NCI-H446 treated with DMSO at 0.1 percent for 48 hours (cell line): ENCODE measurements around the gene CDH23.
A peak's percentile ranks its signal among the peaks of the same experiment; 100 is the strongest.

ENCODE experiments used
- DNase-seq: peaks from one replicate; lab custom pipeline; 2025; lab: John Stamatoyannopoulos, UW

The CDH23 gene

DNA sequence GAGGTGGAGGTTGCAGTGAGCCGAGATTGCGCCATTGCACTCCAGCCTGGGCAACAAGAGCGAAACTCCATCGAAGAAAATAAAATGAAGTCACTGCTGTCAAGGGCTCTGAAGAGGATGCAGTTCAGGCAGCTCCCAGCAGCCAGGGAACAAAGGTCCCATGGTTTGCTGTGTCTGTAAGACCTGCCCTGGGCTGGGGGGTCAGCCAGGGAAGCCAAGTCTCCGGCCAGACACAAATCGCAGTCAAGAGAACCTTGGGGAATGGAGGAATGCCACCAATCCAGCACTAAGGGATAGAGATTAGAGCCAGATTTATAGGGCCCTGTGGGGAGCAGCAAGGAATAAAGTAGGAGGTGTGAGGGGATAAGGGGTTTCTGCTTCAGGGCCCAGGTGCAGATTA is 405.5 kb downstream of the CDH23 start:
- DNase-seq, result no peak

DNA sequence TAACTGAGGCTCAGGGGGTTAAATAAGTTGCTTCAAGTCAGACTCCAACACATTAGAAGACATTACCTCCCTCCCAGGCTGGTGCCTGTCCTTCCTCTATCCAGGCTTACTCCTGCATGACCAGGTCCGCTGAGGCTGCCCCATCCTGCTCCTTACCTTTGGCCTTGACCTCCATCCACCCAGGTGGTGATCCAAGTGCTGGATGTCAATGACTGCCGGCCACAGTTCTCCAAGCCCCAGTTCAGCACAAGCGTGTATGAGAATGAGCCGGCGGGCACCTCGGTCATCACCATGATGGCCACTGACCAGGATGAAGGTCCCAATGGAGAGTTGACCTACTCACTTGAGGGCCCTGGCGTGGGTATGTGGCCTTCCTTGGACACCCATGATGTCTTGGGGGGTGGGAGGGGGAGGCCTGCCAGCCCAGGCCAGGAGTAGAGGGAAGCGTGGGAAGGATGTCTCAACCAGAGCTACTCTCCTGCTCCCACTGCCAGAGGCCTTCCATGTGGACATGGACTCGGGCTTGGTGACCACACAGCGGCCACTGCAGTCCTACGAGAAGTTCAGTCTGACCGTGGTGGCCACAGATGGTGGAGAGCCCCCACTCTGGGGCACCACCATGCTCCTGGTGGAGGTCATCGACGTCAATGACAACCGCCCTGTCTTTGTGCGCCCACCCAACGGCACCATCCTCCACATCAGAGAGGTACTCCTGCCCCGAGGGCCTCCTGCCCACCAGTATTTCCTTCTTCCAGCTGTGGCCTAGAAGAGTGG is 406.2 kb downstream of the CDH23 start:
- no peak for DNase-seq

DNA sequence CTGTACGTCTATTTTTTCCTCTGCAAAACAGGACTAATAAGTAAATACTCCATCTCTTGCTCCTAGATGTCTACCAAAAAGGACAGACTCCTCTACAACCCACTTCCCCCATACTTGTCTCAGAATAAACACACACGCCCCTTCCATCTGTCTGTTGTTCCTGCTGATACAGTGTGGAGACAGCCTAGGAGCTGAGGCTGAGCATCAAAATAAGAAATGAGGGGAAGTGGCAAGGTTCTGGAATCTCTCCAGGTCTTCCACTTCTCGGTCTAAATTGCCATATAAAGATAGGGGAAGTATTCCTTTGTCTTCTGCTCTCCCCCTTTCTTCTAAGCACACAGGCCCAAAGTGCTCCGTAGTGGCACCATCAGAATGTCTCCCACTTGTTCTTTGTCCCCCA is 407.4 kb downstream of the CDH23 start:
- DNase-seq, result peak; percentile 35

DNA sequence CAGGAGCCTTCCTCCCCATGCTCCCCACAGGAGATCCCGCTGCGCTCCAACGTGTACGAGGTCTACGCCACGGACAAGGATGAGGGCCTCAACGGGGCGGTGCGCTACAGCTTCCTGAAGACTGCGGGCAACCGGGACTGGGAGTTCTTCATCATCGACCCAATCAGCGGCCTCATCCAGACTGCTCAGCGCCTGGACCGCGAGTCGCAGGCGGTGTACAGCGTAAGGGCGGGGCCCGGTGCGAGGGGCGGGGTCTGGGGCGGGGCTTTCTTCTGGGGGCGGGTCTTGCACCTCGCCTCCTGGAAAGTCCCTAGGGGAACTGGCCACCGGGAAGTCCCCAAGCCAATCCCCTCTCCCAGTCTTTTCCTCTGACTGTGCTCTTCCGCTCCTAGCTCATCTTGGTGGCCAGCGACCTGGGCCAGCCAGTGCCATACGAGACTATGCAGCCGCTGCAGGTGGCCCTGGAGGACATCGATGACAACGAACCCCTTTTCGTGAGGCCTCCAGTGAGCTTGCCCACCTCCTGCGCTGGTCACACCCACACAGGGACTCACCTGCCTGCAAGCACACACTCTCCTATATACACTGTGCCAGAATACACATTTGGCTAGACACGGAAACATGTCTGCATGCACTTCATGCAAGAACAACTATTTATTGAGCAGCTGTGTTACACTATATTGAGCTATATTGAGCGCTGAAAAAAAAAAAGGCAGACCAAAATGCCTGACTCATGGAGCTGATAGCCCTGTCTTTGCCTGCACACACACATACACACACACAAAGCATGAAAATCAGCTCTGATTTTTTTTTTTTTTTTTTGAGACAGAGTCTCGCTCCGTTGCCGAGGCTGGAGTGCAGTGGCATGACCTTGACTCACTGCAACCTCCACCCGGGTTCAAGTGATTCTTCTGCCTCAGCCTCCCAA is 409.3 kb downstream of the CDH23 start:
- DNase-seq, result no peak

GRCh38 chr10:71806704-71807556 is 410.2 kb downstream of the CDH23 start:
- no peak for DNase-seq

- DNase-seq, result no peak
Observed at GRCh38 chr10:71807557-71808510, 411.1 kb downstream of the CDH23 start.

DNA sequence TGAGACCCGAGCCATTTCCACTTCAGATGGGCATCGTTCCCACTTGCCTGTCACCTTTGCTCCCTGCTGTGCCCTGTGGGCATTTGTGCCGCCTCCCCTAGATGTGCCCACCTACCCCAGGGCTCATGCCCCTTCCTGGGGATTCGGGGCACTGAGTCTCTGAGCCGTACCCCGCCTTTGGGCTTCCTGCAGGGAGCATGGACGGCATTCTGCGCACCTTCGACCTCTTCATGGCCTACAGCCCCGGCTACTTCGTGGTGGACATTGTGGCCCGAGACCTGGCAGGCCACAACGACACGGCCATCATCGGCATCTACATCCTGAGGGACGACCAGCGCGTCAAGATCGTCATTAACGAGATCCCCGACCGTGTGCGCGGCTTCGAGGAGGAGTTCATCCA is 412.9 kb downstream of the CDH23 start:
- DNase-seq, result no peak

DNA sequence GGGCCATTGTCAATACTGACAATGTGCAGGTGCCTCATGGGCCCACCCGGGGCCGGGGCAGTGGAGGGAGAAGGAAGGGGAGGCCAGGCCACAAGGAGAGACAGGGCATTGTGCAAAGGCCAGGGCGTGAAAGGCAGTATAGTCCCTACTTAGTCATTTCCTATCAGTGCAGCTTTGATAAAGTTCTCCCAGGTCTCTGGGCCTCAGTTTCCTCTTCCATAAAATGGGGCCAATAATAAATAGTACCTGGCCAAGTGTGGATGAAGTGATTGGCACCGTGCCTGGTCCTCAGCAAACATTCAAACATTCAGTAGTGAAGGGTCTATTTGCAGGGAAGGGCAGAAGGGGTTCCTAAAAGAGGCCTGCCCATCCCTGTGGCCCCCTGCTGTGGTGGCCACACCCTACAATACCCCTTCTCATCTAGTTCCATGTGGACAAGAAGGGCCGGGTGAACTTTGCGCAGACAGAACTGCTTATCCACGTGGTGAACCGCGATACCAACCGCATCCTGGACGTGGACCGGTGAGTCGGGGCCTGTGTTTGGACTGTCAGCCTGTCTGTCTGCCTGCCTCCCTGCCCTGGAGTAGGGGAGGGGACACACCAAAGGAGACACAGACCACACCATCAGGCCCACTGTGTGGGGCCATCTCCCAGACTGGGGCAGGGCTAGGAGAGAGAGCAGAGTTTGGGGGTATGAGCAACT is 413.5 kb downstream of the CDH23 start:
- DNase-seq, result no peak

GRCh38 chr10:71811351-71811750 is 414.6 kb downstream of the CDH23 start:
- DNase-seq, result no peak

GRCh38 chr10:71812016-71812912 is 415.5 kb downstream of the CDH23 start:
- DNase-seq, result no peak

- DNase-seq, result no peak
Observed at GRCh38 chr10:71812913-71813590, 416.3 kb downstream of the CDH23 start.

DNA sequence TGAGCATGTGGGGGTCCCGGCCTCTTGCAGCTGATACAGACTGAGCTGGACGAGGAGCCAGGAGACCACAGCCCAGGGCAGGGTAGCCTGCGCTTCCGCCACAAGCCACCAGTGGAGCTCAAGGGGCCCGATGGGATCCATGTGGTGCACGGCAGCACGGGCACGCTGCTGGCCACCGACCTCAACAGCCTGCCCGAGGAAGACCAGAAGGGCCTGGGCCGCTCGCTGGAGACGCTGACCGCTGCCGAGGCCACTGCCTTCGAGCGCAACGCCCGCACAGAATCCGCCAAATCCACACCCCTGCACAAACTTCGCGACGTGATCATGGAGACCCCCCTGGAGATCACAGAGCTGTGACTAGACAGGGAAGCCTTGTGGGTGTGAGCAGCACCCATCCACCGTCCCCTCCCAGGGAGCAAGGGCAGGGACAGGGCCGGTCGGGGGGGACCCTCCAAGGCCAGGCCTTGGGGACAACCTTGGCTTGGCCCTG is 418.2 kb downstream of the CDH23 start:
- no peak for DNase-seq

DNA sequence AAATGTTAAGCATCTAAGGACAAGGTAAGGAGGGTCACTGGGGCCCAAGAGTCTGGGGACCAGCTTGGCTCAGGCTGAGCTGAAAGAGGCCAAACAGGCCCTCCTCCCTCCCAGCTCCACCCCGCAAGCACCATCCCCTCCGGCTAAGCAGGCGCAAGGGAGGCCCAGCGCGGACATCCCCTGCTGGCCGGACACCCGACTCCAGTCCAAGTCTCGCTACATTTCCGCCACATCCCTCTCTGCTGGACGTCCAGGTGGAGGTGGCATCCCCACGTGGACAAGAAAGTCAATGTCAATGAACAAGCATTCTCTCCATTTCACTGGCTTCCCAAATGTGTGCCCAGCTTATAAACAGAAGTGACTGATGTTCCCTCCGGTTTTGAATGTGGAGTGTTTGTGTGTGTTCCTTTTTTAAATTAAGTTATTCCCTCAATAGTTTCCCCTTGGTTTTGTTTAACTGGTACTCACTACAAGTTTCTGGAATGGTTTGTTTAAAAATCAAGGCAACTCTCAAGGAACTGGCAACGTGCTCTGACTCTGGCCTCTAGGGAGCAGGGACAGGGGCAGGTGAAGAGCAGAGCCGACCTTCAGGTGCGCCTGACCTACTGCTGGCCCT is 418.9 kb downstream of the CDH23 start:
- DNase-seq, result no peak

GRCh38 chr10:71816421-71816851 is 419.7 kb downstream of the CDH23 start:
- DNase-seq, result no peak

GRCh38 chr10:71816936-71817618 is 420.4 kb downstream of the CDH23 start:
- DNase-seq, result no peak

DNA sequence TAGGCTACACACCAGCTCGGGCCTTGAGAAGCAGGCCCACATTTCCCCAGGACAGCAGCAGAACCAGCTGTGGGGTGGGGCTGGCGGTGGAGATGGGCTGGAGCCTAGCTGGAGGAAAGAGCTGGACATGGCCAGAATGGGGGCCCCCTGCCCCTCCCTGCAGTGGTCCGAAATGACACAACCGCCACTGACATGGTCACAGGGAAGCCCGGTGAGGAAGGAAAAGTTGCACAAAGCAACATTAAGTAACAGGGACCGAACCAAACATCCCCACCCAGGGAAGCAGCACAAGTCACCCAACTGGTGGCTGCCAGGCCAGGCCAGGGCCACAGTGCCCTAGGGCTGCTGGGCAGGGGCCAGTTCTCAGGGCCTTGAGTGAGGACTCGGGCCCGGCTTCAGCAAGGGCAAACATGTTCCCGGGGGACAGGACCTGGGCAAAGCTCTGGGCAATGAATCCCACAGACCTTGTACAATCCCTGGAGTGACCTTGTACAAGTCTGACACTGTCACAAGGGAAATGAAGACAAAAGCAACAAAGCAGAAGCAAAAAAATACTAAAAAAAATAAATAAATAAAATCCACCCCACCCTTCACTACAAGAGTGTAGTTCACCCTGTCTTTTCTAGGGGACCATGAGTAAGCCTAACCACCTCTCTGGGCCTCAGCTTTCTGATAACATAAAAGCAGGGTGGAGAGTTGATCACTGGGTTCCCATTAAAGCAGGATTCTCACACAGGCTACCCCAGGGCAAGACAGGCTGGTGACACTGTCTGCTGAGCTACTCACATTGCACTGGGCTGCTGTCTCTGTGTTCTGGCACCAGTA is 421.3 kb downstream of the CDH23 start:
- no peak for DNase-seq
